Small intestine (tissue), 7 donors: ENCODE data around the gene CAMKMT. TPM values are rescaled to one million over a fixed set of nuclear protein-coding genes. Genes with fewer than 3 reads are reported as not detected.

Source experiments
- DNase-seq, 2 donors: peaks; one replicate each; pipeline versions ENCODE4 v3.0.0 to v3.0.0-alpha.2; 2013
- FAIRE-seq: peaks from 2 replicates; lab custom pipeline; 2012; peaks lifted over from hg19 to GRCh38; lab: Jason Lieb, UNC
- H3K27ac ChIP-seq, 3 donors: one replicate each; pipeline ENCODE4 v1.5.1; 2013; ENCODE audit warnings: low read length in 2 of 3, mild to moderate bottlenecking in 2 of 3, control low read depth in 1 of 3, inconsistent platforms in 1 of 3, low read depth in 1 of 3, moderate library complexity in 1 of 3
- H3K27me3 ChIP-seq, 3 donors: one replicate each; pipeline ENCODE4 v1.6.1; 2013; ENCODE audit warnings: low read length in 3 of 3, inconsistent platforms in 1 of 3; ENCODE audit not compliant: control insufficient read depth in 3 of 3, insufficient read depth in 3 of 3
- H3K36me3 ChIP-seq, 3 donors: one replicate each; pipeline ENCODE4 v1.6.1; 2013; ENCODE audit warnings: low read length in 3 of 3, inconsistent platforms in 1 of 3, low read depth in 1 of 3, mild to moderate bottlenecking in 1 of 3, moderate library complexity in 1 of 3; ENCODE audit not compliant: control insufficient read depth in 3 of 3, insufficient read depth in 2 of 3
- H3K4me1 ChIP-seq, 3 donors: one replicate each; pipeline ENCODE4 v1.6.1; 2013; ENCODE audit warnings: low read length in 2 of 3, inconsistent platforms in 1 of 3, low read depth in 1 of 3, mild to moderate bottlenecking in 1 of 3, moderate library complexity in 1 of 3; ENCODE audit not compliant: control insufficient read depth in 3 of 3, insufficient read depth in 2 of 3
- H3K4me3 ChIP-seq, 3 donors: one replicate each; pipeline ENCODE4 v1.5.1; 2013; ENCODE audit warnings: low read length in 3 of 3, control low read depth in 1 of 3, inconsistent platforms in 1 of 3, low read depth in 1 of 3, mild to moderate bottlenecking in 1 of 3, moderate library complexity in 1 of 3
- H3K9me3 ChIP-seq, 2 donors: one replicate each; pipeline ENCODE4 v1.6.1; 2013; ENCODE audit warnings: low read depth in 1 of 2, low read length in 1 of 2; ENCODE audit not compliant: control insufficient read depth in 2 of 2, insufficient read depth in 1 of 2
- WGBS, 3 donors: extraction: QIAGEN DNeasy Blood & Tissue Kit; methylation state at CpG; one replicate each; pipeline ENCODE4 v1.1.7; 2013; 5-methylcytosine and 5-hydroxymethylcytosine counted together
- polyA plus RNA-seq, 4 donors: library from polyadenylated mRNA; stranded (reverse) in 3 of 4; unstranded in 1 of 4; fragments of 200-250 nt in 3 of 4; fragments of 120-200 nt in 1 of 4; gene quantifications; one replicate each; pipeline versions ENCODE4 v1.2.1 to v1.2.3, GENCODE V29; 2013
- donor health status: healthy with polysubstance abuse.
- donor health status: control.
- donor health status: control.
- donor health status: Bipolar disorder and iron deficiency.
- donor health status: healthy.

The CAMKMT gene
- polyA plus RNA-seq, 4 donors, result 3.5 to 9.6 (median 6.9) TPM

GRCh38 chr2:44810892-44811530 lies 449.3 kb downstream of the CAMKMT start:
- Histone ChIP-seq H3K4me3 (no peak overlapping the region), H3K27ac (no peak overlapping the region), H3K27me3 (peaks cover 0 to 52% (median 3%) of the 10 kb centered on the region in 3 donors), H3K4me1 (no peaks in the 10 kb centered on the region), H3K9me3 (no peaks in the 10 kb centered on the region), H3K36me3 (no peaks in the 10 kb centered on the region)
- WGBS, 3 donors, result 83 to 87% (median 85%) methylated on average over 21 to 22 of the region's 22 CpGs
- FAIRE-seq (no peak), DNase-seq (no peak)

GRCh38 chr2:44813165-44813564 lies 451.4 kb downstream of the CAMKMT start:
- WGBS, 3 donors, result 74 to 82% (median 80%) methylated on average over 2 of the region's 2 CpGs
- Histone ChIP-seq H3K36me3 (no peaks in the 10 kb centered on the region), H3K4me3 (no peak overlapping the region), H3K27me3 (peaks cover 0 to 42% (median 4%) of the 10 kb centered on the region in 3 donors), H3K27ac (no peak overlapping the region), H3K9me3 (no peaks in the 10 kb centered on the region), H3K4me1 (no peaks in the 10 kb centered on the region)
- DNase-seq, result no peak
- no peak for FAIRE-seq

GRCh38 chr2:44813658-44814057 lies 451.9 kb downstream of the CAMKMT start:
- Histone ChIP-seq H3K9me3 (no peaks in the 10 kb centered on the region), H3K27ac (no peak overlapping the region), H3K36me3 (no peaks in the 10 kb centered on the region), H3K27me3 (peaks cover 0 to 41% (median 4%) of the 10 kb centered on the region in 3 donors), H3K4me1 (no peaks in the 10 kb centered on the region), H3K4me3 (no peak overlapping the region)
- 65 to 70% (median 69%) methylated on average over 2 of the region's 2 CpGs for WGBS, 3 donors
- FAIRE-seq, result no peak
- DNase-seq, result no peak

- no peak for FAIRE-seq
- H3K9me3 ChIP-seq, result no peaks in the 10 kb centered on the region
- WGBS, 3 donors, result 87 to 95% (median 95%) methylated on average over 7 of the region's 7 CpGs
These were observed 455.5 kb downstream of the CAMKMT start for GRCh38 chr2:44817256-44817655.

GRCh38 chr2:44817673-44818335 lies 456.1 kb downstream of the CAMKMT start:
- no peak overlapping the region for H3K27ac ChIP-seq
- DNase-seq, result no peak
- WGBS, 3 donors, result 74 to 94% (median 92%) methylated on average over 2 of the region's 2 CpGs

More at GRCh38 chr2:44817256-44817655, 455.5 kb downstream of the CAMKMT start:
- Histone ChIP-seq H3K4me1 (no peaks in the 10 kb centered on the region), H3K36me3 (no peaks in the 10 kb centered on the region), H3K4me3 (no peak overlapping the region), H3K27ac (no peak overlapping the region), H3K27me3 (peaks cover 0 to 25% (median 4%) of the 10 kb centered on the region in 3 donors)
- DNase-seq, result no peak

GRCh38 chr2:44819061-44819460 lies 457.3 kb downstream of the CAMKMT start:
- 69 to 83% (median 80%) methylated on average over 5 of the region's 5 CpGs for WGBS, 3 donors
- Histone ChIP-seq H3K27me3 (peaks cover 0 to 15% (median 4%) of the 10 kb centered on the region in 3 donors), H3K9me3 (no peaks in the 10 kb centered on the region), H3K36me3 (no peaks in the 10 kb centered on the region), H3K4me1 (no peaks in the 10 kb centered on the region), H3K4me3 (no peak overlapping the region), H3K27ac (no peak overlapping the region)
- DNase-seq, result no peak
- no peak for FAIRE-seq

More at GRCh38 chr2:44817673-44818335, 456.1 kb downstream of the CAMKMT start:
- Histone ChIP-seq H3K9me3 (no peaks in the 10 kb centered on the region), H3K4me3 (no peak overlapping the region), H3K4me1 (no peaks in the 10 kb centered on the region), H3K27me3 (peaks cover 0 to 19% (median 4%) of the 10 kb centered on the region in 3 donors), H3K36me3 (no peaks in the 10 kb centered on the region)
- FAIRE-seq, result no peak

GRCh38 chr2:44821500-44821899 lies 459.8 kb downstream of the CAMKMT start:
- Histone ChIP-seq H3K27ac (no peak overlapping the region), H3K9me3 (no peaks in the 10 kb centered on the region), H3K4me1 (peaks cover 0 to 10% (median 5%) of the 10 kb centered on the region in 3 donors), H3K4me3 (no peak overlapping the region), H3K27me3 (peaks cover 0 to 2% (median 0%) of the 10 kb centered on the region in 3 donors), H3K36me3 (no peaks in the 10 kb centered on the region)
- DNase-seq (no peak), FAIRE-seq (no peak)
- 67 to 77% (median 74%) methylated on average over 6 of the region's 6 CpGs for WGBS, 3 donors

- Histone ChIP-seq H3K36me3 (no peaks in the 10 kb centered on the region), H3K4me3 (no peak overlapping the region), H3K4me1 (peaks cover 0 to 10% (median 5%) of the 10 kb centered on the region in 3 donors), H3K27ac (no peak overlapping the region), H3K9me3 (no peaks in the 10 kb centered on the region), H3K27me3 (peaks cover 0 to 2% (median 0%) of the 10 kb centered on the region in 3 donors)
- DNase-seq, result no peak
- WGBS, 3 donors, result 82 to 95% (median 88%) methylated on average over 6 of the region's 6 CpGs
- no peak for FAIRE-seq
These were observed 460.4 kb downstream of the CAMKMT start for GRCh38 chr2:44822174-44822573.
